GM12878 (cell line): ENCODE measurements around the gene ZNF469. TPM values are rescaled to one million over a fixed set of nuclear protein-coding genes. Genes with fewer than 3 reads are reported as not detected.

Experiments
- ATAC-seq: fragments of 200-7000 bp; cut with Tn5 transposase; 3 replicates; pipeline ENCODE4 v1.9.1; 2020; ENCODE audit warnings: mild to moderate bottlenecking, moderate library complexity
- BruUV-seq: library from RNA; stranded (reverse); fragments of 400-500 nt; replicated peaks from 2 replicates; lab custom pipeline; 2021; lab: Mats Ljungman, UMichigan
- CTCF ChIA-PET: fragments of 300-600 bp; sonication (Branson Sonifier 250); formaldehyde crosslinking; extraction: SDS; loops from one replicate; lab custom pipeline; 2021; ENCODE audit warnings: inconsistent platforms; lab: Yijun Ruan, JAX
- POLR2A ChIA-PET: fragments of 350-600 bp; formaldehyde crosslinking; extraction: SDS; loops from one replicate; lab custom pipeline; 2021; ENCODE audit warnings: inconsistent platforms; lab: Charles Lee
- RAD21 ChIA-PET: fragments of 300-600 bp; sonication (Branson Sonifier 250); formaldehyde crosslinking; loops from one replicate; lab custom pipeline; 2023; ENCODE audit warnings: antibody characterized with exemption; ENCODE audit not compliant: unreplicated experiment; lab: Charles Lee
- SMC1A ChIA-PET: fragments of 300-600 bp; sonication (Branson Sonifier 250); formaldehyde crosslinking; loops from one replicate; lab custom pipeline; 2023; ENCODE audit not compliant: unreplicated experiment, uncharacterized antibody; lab: Charles Lee
- DNase-seq: peaks from one replicate; pipeline ENCODE4 v3.0.0-alpha.2; 2011; ENCODE audit warnings: low read depth, low spot score
- FAIRE-seq: peaks from 3 replicates; lab custom pipeline; 2011; peaks lifted over from hg19 to GRCh38; lab: Jason Lieb, UNC
- H2AFZ ChIP-seq: 2 replicates; pipeline ENCODE4 v1.6.0; 2011; ENCODE audit warnings: low read depth, low read length, control low read depth; ENCODE audit not compliant: control insufficient read depth
- H3K27ac ChIP-seq: 2 replicates; pipeline ENCODE4 v1.5.1; 2011; ENCODE audit warnings: control low read depth; ENCODE audit not compliant: control insufficient read depth, insufficient read depth
- H3K27me3 ChIP-seq, 2 experiments: replicated peaks in 1 of 2; 2 replicates each; pipeline versions ENCODE4 v1.6.0 to v1.6.1; 2011; ENCODE audit warnings: low read length in 1 of 2; ENCODE audit not compliant: control insufficient read depth in 2 of 2, insufficient read depth in 2 of 2
- H3K36me3 ChIP-seq, 2 experiments: 2 replicates each; pipeline ENCODE4 v1.5.1; 2011; ENCODE audit warnings: low read length in 1 of 2; ENCODE audit not compliant: control insufficient read depth in 2 of 2, insufficient read depth in 2 of 2
- H3K4me1 ChIP-seq: 2 replicates; pipeline ENCODE4 v1.6.1; 2011; ENCODE audit warnings: mild to moderate bottlenecking, low read length, moderate library complexity, mixed read lengths; ENCODE audit not compliant: control insufficient read depth, insufficient read depth
- H3K4me2 ChIP-seq: 2 replicates; pipeline ENCODE4 v1.6.0; 2011; ENCODE audit warnings: control low read depth; ENCODE audit not compliant: control insufficient read depth, insufficient read depth
- H3K4me3 ChIP-seq: fragments of 200-600 bp; sonication (generic); 2 replicates; pipeline ENCODE4 v1.5.1; 2016
- H3K79me2 ChIP-seq: 2 replicates; pipeline ENCODE4 v1.6.0; 2011; ENCODE audit warnings: low read length; ENCODE audit not compliant: control insufficient read depth, insufficient read depth
- H3K9ac ChIP-seq: 2 replicates; pipeline ENCODE4 v1.8.0; 2011; ENCODE audit warnings: low read length, control low read depth, mixed read lengths; ENCODE audit not compliant: control insufficient read depth, insufficient read depth
- H3K9me3 ChIP-seq: replicated peaks from 3 replicates; pipeline ENCODE4 v1.5.1; 2011; ENCODE audit warnings: mild to moderate bottlenecking, low read length; ENCODE audit not compliant: control insufficient read depth, insufficient read depth
- H4K20me1 ChIP-seq: 2 replicates; pipeline ENCODE4 v1.6.0; 2011; ENCODE audit not compliant: control insufficient read depth, insufficient read depth
- ASH2L ChIP-seq: fragments of 300-600, 200-600 bp; sonication (generic); IDR thresholded peaks from 2 replicates; pipeline ENCODE4 v1.6.1; 2017; ENCODE audit warnings: low read depth, mild to moderate bottlenecking, borderline replicate concordance
- BHLHE40 ChIP-seq, 2 experiments: fragments of 450-650 bp in 1 of 2; IDR thresholded peaks; 2 replicates each; pipeline ENCODE4 v1.6.1; 2011 to 2017; ENCODE audit warnings: low read depth in 2 of 2, borderline replicate concordance in 1 of 2, improper control_type of control experiment in 1 of 2, low read length in 1 of 2, mild to moderate bottlenecking in 1 of 2
- CBFB ChIP-seq: IDR thresholded peaks from 2 replicates; pipeline ENCODE4 v1.6.1; 2016; ENCODE audit warnings: antibody characterized with exemption, low read depth
- CHD1 ChIP-seq: IDR thresholded peaks from 2 replicates; pipeline ENCODE4 v1.6.1; 2012; ENCODE audit warnings: low read depth, low read length, improper control_type of control experiment
- CREM ChIP-seq: IDR thresholded peaks from 2 replicates; pipeline ENCODE4 v1.6.1; 2014; ENCODE audit warnings: antibody characterized with exemption, low read depth
- EP300 ChIP-seq, 2 experiments: fragments of 150-350 bp in 1 of 2; IDR thresholded peaks; 2 replicates each; pipeline ENCODE4 v1.6.1; 2011 to 2012; ENCODE audit warnings: low read depth in 2 of 2, low read length in 2 of 2, borderline replicate concordance in 1 of 2, improper control_type of control experiment in 1 of 2, inconsistent platforms in 1 of 2; ENCODE audit not compliant: control insufficient read depth in 1 of 2
- KAT2A ChIP-seq: conservative IDR thresholded peaks from 2 replicates; pipeline ENCODE4 v1.6.1; 2011; ENCODE audit warnings: low read depth, low read length; ENCODE audit not compliant: control insufficient read depth
- NBN ChIP-seq: fragments of 450-650 bp; IDR thresholded peaks from 2 replicates; pipeline ENCODE4 v1.6.1; 2016
- PBX3 ChIP-seq: IDR thresholded peaks from 2 replicates; pipeline ENCODE4 v1.6.1; 2011; ENCODE audit warnings: mild to moderate bottlenecking, low read depth, low read length, moderate library complexity; ENCODE audit not compliant: insufficient replicate concordance
- RFX5 ChIP-seq: IDR thresholded peaks from 2 replicates; pipeline ENCODE4 v1.6.1; 2011; ENCODE audit warnings: low read depth, low read length, improper control_type of control experiment
- SMAD5 ChIP-seq: IDR thresholded peaks from 2 replicates; pipeline ENCODE4 v1.6.1; 2016; ENCODE audit warnings: antibody characterized with exemption, low read depth
- ZNF622 ChIP-seq: fragments of 450-650 bp; IDR thresholded peaks from 2 replicates; pipeline ENCODE4 v1.6.1; 2017; ENCODE audit warnings: mild to moderate bottlenecking, inconsistent platforms
- WGBS: methylation state at CpG from one replicate; pipeline ENCODE4 v1.1.6; 2016; ENCODE audit warnings: low lambda C conversion rate; ENCODE audit not compliant: insufficient replicate concordance, insufficient coverage; ENCODE audit errors: missing lambda C conversion rate; 5-methylcytosine and 5-hydroxymethylcytosine counted together
- in situ Hi-C: fragments of 300-500 bp; cut with MboI; formaldehyde crosslinking; loops from 9 replicates; pipeline ENCODE4 v1.14.3; 2018; ENCODE audit warnings: mixed read lengths
- intact Hi-C: fragments of 100-400 bp; cut with micrococcal nuclease; formaldehyde crosslinking; loops from one replicate; pipeline ENCODE4 v1.14.2; 2022; ENCODE audit not compliant: unreplicated experiment
- polyA plus RNA-seq, 11 experiments: library from polyadenylated mRNA; depleted of rRNA in 4 of 11; unstranded in 6 of 11; stranded (reverse) in 5 of 11; fragments of >200 nt; fragmentation: Nextera tagmentation in 4 of 11; fragmentation: Illumina TruSeq in 1 of 11; extraction: Ambion mirVana in 4 of 11; extraction: Trizol in 1 of 11; gene quantifications; 1 replicate in 1 of 11; 2 replicates in 10 of 11; pipeline versions ENCODE4 v1.2.1 to v1.2.3, GENCODE V29; 2011 to 2016; ENCODE audit warnings: inconsistent platforms in 2 of 11, missing spikeins in 2 of 11, low read depth in 1 of 11
- total RNA-seq, 4 experiments: library from RNA; depleted of rRNA in 3 of 4; stranded (reverse); fragments of >200 nt in 3 of 4; fragmentation: Illumina TruSeq in 1 of 4; extraction: Trizol in 1 of 4; gene quantifications; 2 replicates each; pipeline versions ENCODE4 v1.2.1 to v1.2.3, GENCODE V29; 2013 to 2021
- TF ChIP-seq, protein P1 (sequence below): IDR thresholded peaks from 2 replicates; pipeline ENCODE4 v1.6.1; 2011; ENCODE audit warnings: low read depth, low read length, improper control_type of control experiment, borderline replicate concordance
- TF ChIP-seq, protein P2 (sequence below): fragments of 450-650 bp; IDR thresholded peaks from 2 replicates; pipeline ENCODE4 v1.6.1; 2018; ENCODE audit warnings: mild to moderate bottlenecking, low read depth, moderate library complexity; ENCODE audit not compliant: partially characterized antibody
- TF ChIP-seq, protein P3 (sequence below): fragments of 450-650 bp; IDR thresholded peaks from 2 replicates; pipeline ENCODE4 v1.6.1; 2017; ENCODE audit warnings: mild to moderate bottlenecking, moderate library complexity

Gene ZNF469
- total and polyA plus RNA-seq, 10 of the 15 experiments (the other 5 are each of a cell fraction or from before 2014, with no cell fraction given): 0.01 to 0.21 (median 0.04) TPM; not detected in 3

- CTCF ChIA-PET: no interaction called here
- intact Hi-C loops (no loop called here), in situ Hi-C loops (loop anchor here (25.0 kb wide), 1 partner anchor 466 kb away; the partner anchor contains the start of gene BANP)
- POLR2A ChIA-PET: no interaction called here
- no peak overlapping the region for H3K27ac ChIP-seq
- no peak overlapping the region for H3K4me2 ChIP-seq
- H3K36me3 ChIP-seq: no peaks in the 10 kb centered on the region
- FAIRE-seq (no peak), DNase-seq (no peak), ATAC-seq (no peak)
- no peaks in the 10 kb centered on the region for H3K9me3 ChIP-seq
- no peak overlapping the region for H2AFZ ChIP-seq
- no peaks in the 10 kb centered on the region for H3K27me3 ChIP-seq
- SMC1A ChIA-PET: no interaction called here
- no peak overlapping the region for H3K4me3 ChIP-seq
- RAD21 ChIA-PET: no interaction called here
- no peaks in the 10 kb centered on the region for H3K4me1 ChIP-seq
- 76% methylated on average over 26 of the region's 34 CpGs for WGBS
- no TSS peak for BruUV-seq
- no peaks in the 10 kb centered on the region for H3K79me2 ChIP-seq
- H3K9ac ChIP-seq: no peak overlapping the region
- no peaks in the 10 kb centered on the region for H4K20me1 ChIP-seq
- TF ChIP-seq PBX3 (no peak), SMAD5 (no peak), RFX5 (no peak), CREM (no peak), NBN (no peak), CBFB (no peak), ASH2L (no peak), EP300 (IDR thresholded peaks at IDR 0.05; ENCODE audit: borderline replicate concordance in 1 of 2, control insufficient read depth in 1 of 2, low read depth in 2 of 2, low read length in 2 of 2) (no peak), KAT2A (no peak), ZNF622 (no peak), BHLHE40 (IDR thresholded peaks at IDR 0.05; ENCODE audit: borderline replicate concordance in 1 of 2, low read depth in 2 of 2, low read length in 1 of 2) (no peak), CHD1 (no peak)
- TF ChIP-seq, protein P1, sequence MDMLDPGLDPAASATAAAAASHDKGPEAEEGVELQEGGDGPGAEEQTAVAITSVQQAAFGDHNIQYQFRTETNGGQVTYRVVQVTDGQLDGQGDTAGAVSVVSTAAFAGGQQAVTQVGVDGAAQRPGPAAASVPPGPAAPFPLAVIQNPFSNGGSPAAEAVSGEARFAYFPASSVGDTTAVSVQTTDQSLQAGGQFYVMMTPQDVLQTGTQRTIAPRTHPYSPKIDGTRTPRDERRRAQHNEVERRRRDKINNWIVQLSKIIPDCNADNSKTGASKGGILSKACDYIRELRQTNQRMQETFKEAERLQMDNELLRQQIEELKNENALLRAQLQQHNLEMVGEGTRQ: no peak
- TF ChIP-seq, protein P2, sequence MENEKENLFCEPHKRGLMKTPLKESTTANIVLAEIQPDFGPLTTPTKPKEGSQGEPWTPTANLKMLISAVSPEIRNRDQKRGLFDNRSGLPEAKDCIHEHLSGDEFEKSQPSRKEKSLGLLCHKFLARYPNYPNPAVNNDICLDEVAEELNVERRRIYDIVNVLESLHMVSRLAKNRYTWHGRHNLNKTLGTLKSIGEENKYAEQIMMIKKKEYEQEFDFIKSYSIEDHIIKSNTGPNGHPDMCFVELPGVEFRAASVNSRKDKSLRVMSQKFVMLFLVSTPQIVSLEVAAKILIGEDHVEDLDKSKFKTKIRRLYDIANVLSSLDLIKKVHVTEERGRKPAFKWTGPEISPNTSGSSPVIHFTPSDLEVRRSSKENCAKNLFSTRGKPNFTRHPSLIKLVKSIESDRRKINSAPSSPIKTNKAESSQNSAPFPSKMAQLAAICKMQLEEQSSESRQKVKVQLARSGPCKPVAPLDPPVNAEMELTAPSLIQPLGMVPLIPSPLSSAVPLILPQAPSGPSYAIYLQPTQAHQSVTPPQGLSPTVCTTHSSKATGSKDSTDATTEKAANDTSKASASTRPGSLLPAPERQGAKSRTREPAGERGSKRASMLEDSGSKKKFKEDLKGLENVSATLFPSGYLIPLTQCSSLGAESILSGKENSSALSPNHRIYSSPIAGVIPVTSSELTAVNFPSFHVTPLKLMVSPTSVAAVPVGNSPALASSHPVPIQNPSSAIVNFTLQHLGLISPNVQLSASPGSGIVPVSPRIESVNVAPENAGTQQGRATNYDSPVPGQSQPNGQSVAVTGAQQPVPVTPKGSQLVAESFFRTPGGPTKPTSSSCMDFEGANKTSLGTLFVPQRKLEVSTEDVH: no peak
- TF ChIP-seq, protein P3, sequence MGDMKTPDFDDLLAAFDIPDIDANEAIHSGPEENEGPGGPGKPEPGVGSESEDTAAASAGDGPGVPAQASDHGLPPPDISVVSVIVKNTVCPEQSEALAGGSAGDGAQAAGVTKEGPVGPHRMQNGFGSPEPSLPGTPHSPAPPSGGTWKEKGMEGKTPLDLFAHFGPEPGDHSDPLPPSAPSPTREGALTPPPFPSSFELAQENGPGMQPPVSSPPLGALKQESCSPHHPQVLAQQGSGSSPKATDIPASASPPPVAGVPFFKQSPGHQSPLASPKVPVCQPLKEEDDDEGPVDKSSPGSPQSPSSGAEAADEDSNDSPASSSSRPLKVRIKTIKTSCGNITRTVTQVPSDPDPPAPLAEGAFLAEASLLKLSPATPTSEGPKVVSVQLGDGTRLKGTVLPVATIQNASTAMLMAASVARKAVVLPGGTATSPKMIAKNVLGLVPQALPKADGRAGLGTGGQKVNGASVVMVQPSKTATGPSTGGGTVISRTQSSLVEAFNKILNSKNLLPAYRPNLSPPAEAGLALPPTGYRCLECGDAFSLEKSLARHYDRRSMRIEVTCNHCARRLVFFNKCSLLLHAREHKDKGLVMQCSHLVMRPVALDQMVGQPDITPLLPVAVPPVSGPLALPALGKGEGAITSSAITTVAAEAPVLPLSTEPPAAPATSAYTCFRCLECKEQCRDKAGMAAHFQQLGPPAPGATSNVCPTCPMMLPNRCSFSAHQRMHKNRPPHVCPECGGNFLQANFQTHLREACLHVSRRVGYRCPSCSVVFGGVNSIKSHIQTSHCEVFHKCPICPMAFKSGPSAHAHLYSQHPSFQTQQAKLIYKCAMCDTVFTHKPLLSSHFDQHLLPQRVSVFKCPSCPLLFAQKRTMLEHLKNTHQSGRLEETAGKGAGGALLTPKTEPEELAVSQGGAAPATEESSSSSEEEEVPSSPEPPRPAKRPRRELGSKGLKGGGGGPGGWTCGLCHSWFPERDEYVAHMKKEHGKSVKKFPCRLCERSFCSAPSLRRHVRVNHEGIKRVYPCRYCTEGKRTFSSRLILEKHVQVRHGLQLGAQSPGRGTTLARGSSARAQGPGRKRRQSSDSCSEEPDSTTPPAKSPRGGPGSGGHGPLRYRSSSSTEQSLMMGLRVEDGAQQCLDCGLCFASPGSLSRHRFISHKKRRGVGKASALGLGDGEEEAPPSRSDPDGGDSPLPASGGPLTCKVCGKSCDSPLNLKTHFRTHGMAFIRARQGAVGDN: no peak
Observed at GRCh38 chr16:88428616-88429386, 46.0 kb downstream of the ZNF469 start.
